IPS-11a (cell line): Measurements from ENCODE around the gene OXLD1.
A peak's percentile ranks its signal among the peaks of the same experiment; 100 is the strongest.
"Not testable (repeated sequence)": the region's sequence is repeated elsewhere in the genome, so short reads cannot be mapped to it uniquely, and the experiment has no call there.

Experiments used
- H3K4me3 ChIP-seq: one replicate; pipeline ENCODE4 v1.5.1; 2013; ENCODE audit warnings: low read depth, low read length, control low read depth

The OXLD1 gene

DNA sequence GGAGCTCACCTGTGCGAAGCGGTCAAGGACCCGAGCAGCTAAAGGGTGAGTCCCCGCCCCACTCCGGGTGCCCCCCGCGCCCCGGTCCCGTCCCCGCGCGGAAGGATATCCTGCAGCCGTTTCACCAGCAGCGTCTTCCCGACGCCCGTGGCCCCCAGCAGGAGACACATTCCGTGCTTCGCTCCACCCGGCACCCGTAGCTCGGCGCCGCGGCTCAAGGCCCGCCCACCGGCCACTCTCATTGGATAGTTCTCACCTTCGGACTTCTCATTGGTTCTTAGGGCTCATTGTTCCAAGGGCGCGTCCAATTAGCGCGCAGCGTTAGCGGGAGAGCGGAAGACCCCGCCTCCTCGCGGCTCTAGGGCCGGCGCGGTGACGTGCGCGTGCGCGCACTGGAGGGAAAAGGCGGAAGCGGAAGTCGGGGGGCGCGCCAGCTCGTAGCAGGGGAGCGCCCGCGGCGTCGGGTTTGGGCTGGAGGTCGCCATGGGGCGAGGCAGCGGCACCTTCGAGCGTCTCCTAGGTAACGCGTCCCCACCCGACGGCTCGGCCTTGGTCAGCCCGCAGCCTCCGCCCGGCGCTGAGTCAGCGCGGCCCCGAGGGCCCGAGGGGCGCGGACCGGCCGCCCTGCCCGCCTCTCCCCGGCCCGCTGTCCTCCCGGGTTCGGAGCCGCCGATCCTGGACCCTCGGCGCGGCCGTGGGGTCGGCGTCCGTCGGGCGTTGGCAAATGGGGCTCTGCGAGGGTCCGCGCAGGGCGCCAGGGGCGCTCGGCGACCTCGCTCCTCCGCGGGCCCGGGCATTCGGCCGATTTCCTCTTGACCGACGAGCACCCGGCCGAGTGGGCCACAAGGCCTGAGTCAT, 17.4 kb upstream of the OXLD1 start, which contains the start of the genes ARL16 and HGS:
TSS of gene ARL16 (minus strand) at position 214 of the 858 bp plus-strand sequence. CDS start at position 170, 44 bp downstream.
TSS of gene HGS (plus strand) at position 428 of the 858 bp plus-strand sequence. CDS start at position 484, 56 bp downstream.
- H3K4me3 ChIP-seq: peak within 1 kb of the TSS; percentile 87

DNA sequence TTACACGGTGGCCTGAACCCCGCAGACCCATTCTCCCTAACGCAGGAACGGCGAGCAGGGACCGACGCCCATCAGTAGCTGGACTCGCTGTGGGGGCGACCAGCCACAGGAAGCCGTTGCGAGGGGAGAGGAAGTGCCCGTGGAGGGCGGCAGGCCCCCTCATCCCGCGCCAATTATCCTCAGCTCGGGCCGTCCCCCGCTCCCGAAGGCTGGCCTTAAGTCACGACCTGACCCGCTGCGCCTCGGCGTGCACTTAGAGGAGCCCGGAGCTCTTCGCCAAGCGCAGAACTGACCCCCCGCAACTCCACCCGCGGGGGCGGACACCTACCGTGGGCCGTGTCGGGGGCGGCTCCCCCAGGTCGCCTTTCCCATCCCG, 16.8 kb upstream of the OXLD1 start:
- H3K4me3 ChIP-seq: peak overlapping the region; percentile 87

- peak overlapping the region; percentile 87 for H3K4me3 ChIP-seq
These were observed 16.3 kb upstream of the OXLD1 start for GRCh38 chr17:81682565-81683207.

DNA sequence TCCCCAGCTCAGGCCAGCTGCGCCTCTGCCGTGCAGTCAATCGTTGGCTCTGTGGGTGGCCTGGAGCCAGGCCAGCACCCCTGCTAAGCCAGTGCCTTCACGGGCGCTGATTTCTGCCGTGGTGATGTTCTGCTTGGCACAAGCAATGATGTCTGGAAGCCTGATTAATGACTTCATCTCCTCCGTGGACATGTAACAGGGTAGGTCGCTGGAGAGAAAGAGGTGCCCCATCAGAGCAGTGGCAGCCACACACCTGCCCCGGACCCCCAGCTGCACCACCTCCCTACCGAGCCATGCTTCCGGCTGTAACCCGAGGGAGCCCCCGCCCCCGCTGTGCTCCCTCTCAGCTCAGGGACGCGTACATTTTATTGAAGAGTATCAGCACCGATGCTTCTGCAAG, 15.3 kb upstream of the OXLD1 start:
- H3K4me3 ChIP-seq: no peak overlapping the region

DNA sequence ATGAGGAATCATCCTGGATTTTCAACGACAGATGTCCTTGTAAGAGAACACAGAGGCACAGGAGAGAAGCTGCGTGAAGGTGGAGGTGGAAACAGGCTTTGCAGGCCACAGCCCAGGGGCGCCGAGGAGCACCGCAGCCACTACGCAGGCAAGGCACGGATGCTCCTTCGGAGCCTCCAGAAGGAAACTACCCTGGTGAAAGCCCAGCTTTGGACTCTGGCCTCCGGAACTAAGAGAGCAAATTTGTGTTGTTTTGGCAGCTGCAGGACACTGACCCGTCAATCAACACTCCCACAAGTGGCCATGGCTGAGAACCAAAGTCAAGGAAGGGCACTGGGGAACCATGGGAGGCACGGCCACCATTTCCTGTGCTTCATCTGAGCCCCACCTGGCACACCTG, 13.7 kb upstream of the OXLD1 start:
- no peak overlapping the region for H3K4me3 ChIP-seq

- no peak overlapping the region for H3K4me3 ChIP-seq
These were observed 10.5 kb upstream of the OXLD1 start for GRCh38 chr17:81676906-81677305.

- not testable (repeated sequence) for H3K4me3 ChIP-seq
These were observed 9.3 kb upstream of the OXLD1 start for GRCh38 chr17:81675515-81676221.

- H3K4me3 ChIP-seq: no peak overlapping the region
These were observed 7.3 kb upstream of the OXLD1 start for GRCh38 chr17:81673561-81674258.

GRCh38 chr17:81672954-81673353, 6.5 kb upstream of the OXLD1 start:
- no peak overlapping the region for H3K4me3 ChIP-seq

DNA sequence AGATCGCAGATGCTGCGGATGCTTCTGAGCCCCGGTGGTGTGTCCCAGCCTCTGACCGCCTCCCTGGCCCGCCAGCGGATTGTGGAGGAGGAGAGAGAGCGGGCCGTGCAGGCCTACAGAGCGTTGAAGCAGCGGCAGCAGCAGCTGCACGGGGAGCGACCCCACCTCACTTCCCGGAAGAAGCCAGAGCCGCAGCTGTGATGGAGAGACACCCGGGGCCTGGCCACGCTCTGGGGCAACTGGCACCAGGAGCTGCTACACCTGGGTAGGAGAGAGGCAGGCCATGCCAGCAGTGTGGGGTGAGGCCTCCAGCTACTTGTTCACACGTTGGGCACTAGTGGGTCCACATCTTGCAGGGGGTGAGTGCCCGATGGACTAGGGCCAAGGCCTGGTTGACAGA, 6.1 kb upstream of the OXLD1 start:
- no peak overlapping the region for H3K4me3 ChIP-seq

DNA sequence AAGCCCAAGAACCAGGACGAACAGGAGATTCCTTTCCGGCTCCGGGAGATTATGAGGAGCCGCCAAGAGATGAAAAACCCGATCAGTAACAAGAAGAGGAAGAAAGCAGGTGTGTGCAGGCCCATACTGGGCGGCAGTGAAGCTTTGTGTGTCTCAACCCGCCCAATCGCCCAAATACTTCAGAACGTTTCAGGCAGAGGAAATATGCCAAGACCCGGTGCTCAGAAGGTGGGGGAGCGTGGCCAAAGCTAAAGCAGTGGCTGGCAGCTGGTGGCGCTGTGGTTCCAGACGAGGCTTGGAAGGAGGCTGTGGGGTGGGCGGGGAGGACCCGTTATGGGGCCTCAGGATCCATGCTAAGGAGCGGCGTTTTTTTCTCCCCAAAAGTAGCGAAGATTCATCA, 1.3 kb upstream of the OXLD1 start:
- H3K4me3 ChIP-seq: no peak overlapping the region

GRCh38 chr17:81666092-81666341, 388 bp downstream of the OXLD1 start:
- H3K4me3 ChIP-seq: peak overlapping the region; percentile 62

GRCh38 chr17:81665205-81666091, 957 bp downstream of the OXLD1 start:
- peak overlapping the region; percentile 62 for H3K4me3 ChIP-seq

GRCh38 chr17:81664051-81664470, 2.3 kb downstream of the OXLD1 start:
- no peak overlapping the region for H3K4me3 ChIP-seq

DNA sequence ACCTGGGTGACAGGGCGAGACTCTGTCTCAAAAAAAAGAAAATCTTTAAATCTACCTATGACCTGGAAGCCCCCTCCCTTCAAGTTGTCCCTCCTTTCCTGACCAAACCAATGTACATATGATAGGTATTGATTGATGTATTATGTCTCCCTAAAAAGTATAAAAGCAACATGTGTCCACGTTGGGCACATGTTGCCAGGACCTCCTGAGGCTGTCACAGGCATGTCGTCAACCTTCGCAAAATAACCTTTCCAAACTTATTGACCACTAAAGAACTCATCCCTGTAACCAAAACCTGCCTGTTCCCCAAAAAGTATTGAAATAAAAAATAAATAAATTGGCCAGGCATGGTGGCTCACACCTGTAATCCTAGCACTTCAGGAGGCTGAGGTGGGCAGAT, 4.4 kb downstream of the OXLD1 start:
- no peak overlapping the region for H3K4me3 ChIP-seq

DNA sequence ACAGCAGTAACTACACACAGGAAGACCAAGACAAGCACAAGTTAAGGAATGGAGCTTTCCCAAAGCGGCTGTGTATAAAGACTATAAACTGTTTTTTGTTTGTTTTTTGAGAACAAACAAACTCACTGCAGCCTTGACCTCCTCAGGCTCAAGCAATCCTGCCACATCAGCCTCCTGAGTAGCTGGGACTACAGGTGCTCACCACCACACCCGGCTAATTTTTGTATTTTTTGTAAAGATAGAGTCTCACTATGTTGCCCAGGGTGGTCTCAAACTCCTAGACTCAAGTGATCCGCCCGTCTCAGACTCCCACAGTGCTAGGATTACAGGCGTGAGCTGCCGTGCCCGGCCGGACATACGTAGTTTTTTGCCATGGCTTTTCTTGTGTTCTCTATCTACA, 6.0 kb downstream of the OXLD1 start:
- no peak overlapping the region for H3K4me3 ChIP-seq

DNA sequence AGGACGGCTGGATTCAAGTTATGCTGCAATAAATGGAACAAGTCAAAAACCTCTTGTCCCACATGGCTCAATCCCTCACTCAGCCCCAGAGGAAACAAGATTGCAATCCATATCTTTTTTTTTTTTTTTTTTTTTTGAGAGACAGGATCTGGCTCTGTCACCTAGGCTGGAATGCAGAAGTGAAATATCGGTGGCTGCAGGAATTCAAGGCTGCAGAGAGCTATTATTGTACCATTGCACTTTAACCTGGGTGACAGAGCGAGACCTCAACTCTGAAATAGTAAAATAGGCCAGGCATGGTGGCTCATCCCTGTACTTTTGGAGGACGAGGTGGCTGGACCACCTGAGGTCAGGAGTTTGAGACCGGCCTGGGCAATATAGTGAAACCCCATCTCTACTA, 7.4 kb downstream of the OXLD1 start:
- H3K4me3 ChIP-seq: no peak overlapping the region

- H3K4me3 ChIP-seq: no peak overlapping the region
These were observed 9.6 kb downstream of the OXLD1 start for GRCh38 chr17:81656835-81657234.

GRCh38 chr17:81656118-81656743, 10.2 kb downstream of the OXLD1 start, which contains the start of gene PDE6G:
Gene PDE6G (minus strand): TSS chr17:81656542. CDS start chr17:81653305, 3,237 bp downstream.
- no peak within 1 kb of the TSS for H3K4me3 ChIP-seq
